Measurements from ENCODE around the gene ENTPD6.

The ENTPD6 gene

GRCh38 chr20:25191689-25192088, 3.8 kb upstream of the ENTPD6 start (continued):
- TF ChIP-seq ZNF274 (IDR thresholded peaks at IDR 0.05; ENCODE audit: low read length) (no peak), ZNF274 (tag by site-specific recombination; IDR thresholded peaks at IDR 0.05; ENCODE audit: borderline replicate concordance) (no peak), ZBTB21 (tag by site-specific recombination; IDR thresholded peaks at IDR 0.05) (no peak), ZNF324 (tag by site-specific recombination; IDR thresholded peaks at IDR 0.05) (no peak), ZNF792 (tag by site-specific recombination; IDR thresholded peaks at IDR 0.05) (no peak)

- POLR2A ChIA-PET, result interaction anchor here (0.9 kb wide), 1 partner anchor 54 kb away, joined by 3 read pairs; the partner anchor contains the start of gene PYGB
- no peak for TF ChIP-seq ZNF76 (tag by site-specific recombination; IDR thresholded peaks at IDR 0.05; ENCODE audit: borderline replicate concordance, low read depth)
- no peak for TF ChIP-seq ZNF621 (tag by site-specific recombination; IDR thresholded peaks at IDR 0.05)
- TF ChIP-seq ZNF544 (tag by site-specific recombination; IDR thresholded peaks at IDR 0.05), result no peak
- TF ChIP-seq ZNF510 (tag by site-specific recombination; IDR thresholded peaks at IDR 0.05; ENCODE audit: insufficient replicate concordance), result no peak
- no peak for TF ChIP-seq BCL11B (tag by site-specific recombination; IDR thresholded peaks at IDR 0.05; ENCODE audit: low read depth)
- no peak for TF ChIP-seq ZNF24 (tag by site-specific recombination; IDR thresholded peaks at IDR 0.05)
- TF ChIP-seq ZNF341 (tag by site-specific recombination; IDR thresholded peaks at IDR 0.05; ENCODE audit: low read depth), result no peak
- no peak for TF ChIP-seq ZNF114 (tag by site-specific recombination; IDR thresholded peaks at IDR 0.05)
- no peak for TF ChIP-seq WT1 (tag by site-specific recombination; IDR thresholded peaks at IDR 0.05)
- TF ChIP-seq OSR2 (tag by site-specific recombination; IDR thresholded peaks at IDR 0.05), result no peak
- no peak for TF ChIP-seq PRDM2 (tag by site-specific recombination; IDR thresholded peaks at IDR 0.05; ENCODE audit: borderline replicate concordance)
- no peak for TF ChIP-seq ZBTB44 (tag by site-specific recombination; IDR thresholded peaks at IDR 0.05)
- TF ChIP-seq ZNF768 (tag by site-specific recombination; IDR thresholded peaks at IDR 0.05), result no peak
- no peak for TF ChIP-seq ZNF324 (tag by site-specific recombination; IDR thresholded peaks at IDR 0.05)
- TF ChIP-seq ZNF26 (tag by site-specific recombination; IDR thresholded peaks at IDR 0.05), result no peak
- TF ChIP-seq ZNF292 (tag by site-specific recombination; IDR thresholded peaks at IDR 0.05; ENCODE audit: borderline replicate concordance, low read depth), result no peak
- Histone ChIP-seq H3K9me3 (ENCODE audit: control insufficient read depth, insufficient read depth, low read depth, low read length) (no peaks in the 10 kb centered on the region), H3K4me3 (ENCODE audit: low read depth, low read length) (no peak overlapping the region), H3K4me1 (ENCODE audit: control insufficient read depth, insufficient read depth, low read length) (no peaks in the 10 kb centered on the region), H3K27ac (ENCODE audit: extremely low read depth, low read depth, low read length) (no peak overlapping the region), H3K36me3 (ENCODE audit: control insufficient read depth in 2 of 2, insufficient read depth in 1 of 2, low read length in 2 of 2) (peaks cover 0 to 9% of the 10 kb centered on the region in 2 experiments; a peak in 1 of 3 replicates)
- CTCF ChIA-PET, result interaction anchor here (0.6 to 1.0 kb wide), 3 partner anchors 53 to 434 kb away, joined by 3 to 4 read pairs (median 3); no protein-coding TSS in a partner anchor
Observed at GRCh38 chr20:25193843-25194242, 1.7 kb upstream of the ENTPD6 start.

Measured in HEK293 (cell line).